Tongue (tissue), 3 donors: Measurements from ENCODE around the gene INHBC. TPM values are rescaled to one million over a fixed set of nuclear protein-coding genes. Genes with fewer than 3 reads are reported as not detected.
"Not testable (repeated sequence)": the region's sequence is repeated elsewhere in the genome, so short reads cannot be mapped to it uniquely, and the experiment has no call there.

Source experiments
- DNase-seq: peaks from one replicate; pipeline ENCODE4 v3.0.0-alpha.2; 2015
- small RNA-seq: library from RNA; depleted of rRNA; stranded (forward); fragments of <200 nt; gene quantifications from one replicate; pipeline ENCODE3, GENCODE V24; 2014; ENCODE audit warnings: low replicate concordance
- total RNA-seq: library from RNA; depleted of rRNA; stranded (reverse); fragments of >200 nt; gene quantifications from one replicate; pipeline ENCODE4 v1.2.3, GENCODE V29; 2014

Gene INHBC
- total RNA-seq, 1 donor from 2014 or later, result not detected

DNA sequence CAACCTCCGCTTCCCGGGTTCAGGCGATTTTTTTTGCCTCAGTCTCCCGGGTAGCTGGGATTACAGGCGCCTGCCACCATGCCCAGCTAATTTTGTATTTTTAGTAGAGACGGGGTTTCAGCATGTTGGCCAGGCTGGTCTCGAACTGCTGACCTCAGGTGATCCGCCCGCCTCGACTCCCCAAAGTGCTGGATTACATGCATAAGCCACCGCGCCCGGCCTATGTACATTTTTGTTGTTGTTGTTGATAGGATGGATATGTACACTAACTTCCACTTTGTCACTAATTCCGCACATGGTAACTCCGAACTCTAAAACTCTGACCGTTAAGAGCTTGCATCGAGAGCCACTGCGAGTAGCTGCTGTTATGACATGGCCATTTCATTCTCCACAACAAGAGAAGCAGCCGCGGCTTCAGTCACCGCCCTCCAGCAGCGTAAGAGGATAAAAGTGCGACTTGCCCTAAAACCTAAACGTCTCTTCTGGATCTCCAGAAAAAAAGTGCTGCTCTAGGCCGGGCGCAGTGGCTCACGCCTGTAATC lies 52.5 kb downstream of the INHBC start:
- peak; percentile 8 for DNase-seq

DNA sequence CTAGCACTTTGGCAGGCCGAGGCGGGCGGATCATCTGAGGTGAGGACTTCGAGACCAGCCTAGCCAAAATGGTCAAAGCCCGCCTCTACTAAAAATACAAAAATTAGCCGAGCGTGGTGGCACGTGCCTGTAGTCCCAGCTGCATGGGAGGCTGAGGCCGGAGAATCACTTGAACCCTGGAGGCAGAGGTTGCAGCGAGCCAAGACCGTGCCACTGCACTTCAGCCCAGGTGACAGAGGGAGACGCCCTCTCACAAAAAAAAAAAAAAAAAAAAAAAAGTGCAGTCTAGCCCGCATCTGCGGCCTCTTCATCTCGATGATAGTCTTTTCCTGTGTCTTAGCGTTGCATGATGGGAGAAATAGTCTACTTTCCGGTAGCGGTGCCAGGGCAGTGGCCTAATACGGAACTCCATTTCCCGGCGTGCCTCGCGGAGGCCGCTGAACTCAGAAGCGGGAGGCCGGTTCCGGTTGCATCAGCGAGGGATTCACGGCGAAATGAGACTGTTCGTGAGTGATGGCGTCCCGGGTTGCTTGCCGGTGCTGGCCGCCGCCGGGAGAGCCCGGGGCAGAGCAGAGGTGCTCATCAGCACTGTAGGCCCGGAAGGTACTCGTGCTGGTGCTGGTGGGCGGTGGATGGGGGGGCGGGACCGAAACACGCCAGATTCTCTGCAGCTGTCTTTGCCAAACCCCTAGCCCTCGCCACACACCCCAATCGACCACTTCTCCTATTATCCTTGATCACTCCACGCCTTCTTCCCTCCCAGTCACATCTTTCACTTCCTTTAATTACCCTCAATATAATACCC lies 53.2 kb downstream of the INHBC start, which contains the start of gene MARS1:
Gene MARS1, plus strand, starts transcription at position 472 of the 805 bp plus-strand sequence. Its CDS starts 23 bp downstream, at position 495.
- DNase-seq, result peak; percentile 99

DNA sequence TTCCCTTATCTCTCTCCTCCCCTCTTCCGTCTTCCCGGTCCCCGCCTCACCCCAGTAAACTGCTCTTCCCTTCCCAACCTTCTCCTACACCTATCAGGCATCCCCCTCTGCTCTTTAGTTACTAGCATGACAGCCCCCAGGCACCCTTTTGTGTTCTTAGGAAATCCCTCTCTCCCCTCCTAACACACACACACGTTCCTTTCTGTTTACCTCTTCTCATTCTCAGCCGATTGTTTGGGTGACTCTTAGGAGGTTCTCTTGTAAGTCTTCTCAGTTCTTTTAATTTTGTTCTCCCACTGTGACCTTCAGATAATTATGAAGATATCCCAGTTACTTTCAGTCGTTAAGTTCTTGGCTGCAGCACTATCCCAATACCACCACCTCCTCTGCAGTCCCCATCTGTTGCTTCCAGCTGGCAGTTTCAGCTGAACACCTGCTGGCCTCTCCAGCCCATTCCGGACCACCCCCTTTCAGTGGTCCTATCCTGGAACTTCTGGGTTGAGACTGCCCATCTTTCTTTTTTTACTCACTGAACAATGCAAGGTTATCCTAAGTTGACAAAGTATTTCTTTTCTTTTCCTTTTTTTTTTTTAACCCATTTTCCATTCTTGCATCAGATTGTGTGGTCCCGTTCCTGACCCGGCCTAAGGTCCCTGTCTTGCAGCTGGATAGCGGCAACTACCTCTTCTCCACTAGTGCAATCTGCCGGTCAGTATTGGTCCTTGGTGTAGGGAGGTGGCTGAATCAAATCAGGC lies 54.0 kb downstream of the INHBC start:
- peak; percentile 25 for DNase-seq

DNA sequence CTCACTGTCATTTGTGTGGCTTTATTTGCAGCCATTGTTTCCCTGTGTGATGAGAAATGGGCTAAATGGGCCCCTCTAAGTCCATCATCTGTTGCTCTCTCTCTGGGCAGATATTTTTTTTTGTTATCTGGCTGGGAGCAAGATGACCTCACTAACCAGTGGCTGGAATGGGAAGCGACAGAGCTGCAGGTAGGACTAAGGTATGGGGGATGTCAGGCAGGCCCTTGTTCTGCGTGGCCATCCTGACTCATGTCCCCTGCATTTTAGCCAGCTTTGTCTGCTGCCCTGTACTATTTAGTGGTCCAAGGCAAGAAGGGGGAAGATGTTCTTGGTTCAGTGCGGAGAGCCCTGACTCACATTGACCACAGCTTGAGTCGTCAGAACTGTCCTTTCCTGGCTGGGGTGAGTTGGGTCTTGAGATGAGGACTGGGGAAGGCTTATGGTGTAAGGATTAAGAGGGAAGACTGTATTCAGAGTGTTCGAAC lies 54.6 kb downstream of the INHBC start:
- no peak for DNase-seq

DNA sequence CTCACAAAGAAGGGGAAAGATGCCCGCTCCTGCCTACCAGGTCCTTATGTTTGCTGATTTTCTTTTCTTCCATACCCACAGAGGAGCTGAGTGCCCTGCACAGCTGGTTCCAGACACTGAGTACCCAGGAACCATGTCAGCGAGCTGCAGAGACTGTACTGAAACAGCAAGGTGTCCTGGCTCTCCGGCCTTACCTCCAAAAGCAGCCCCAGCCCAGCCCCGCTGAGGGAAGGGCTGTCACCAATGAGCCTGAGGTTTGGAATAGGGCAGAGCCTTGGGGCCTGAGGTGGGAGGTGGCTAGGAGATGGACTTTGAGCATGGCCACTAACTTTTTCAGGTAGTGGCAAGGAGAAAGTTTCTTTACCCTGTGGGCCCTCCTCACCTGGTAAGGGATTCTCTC lies 55.5 kb downstream of the INHBC start:
- DNase-seq, result no peak

DNA sequence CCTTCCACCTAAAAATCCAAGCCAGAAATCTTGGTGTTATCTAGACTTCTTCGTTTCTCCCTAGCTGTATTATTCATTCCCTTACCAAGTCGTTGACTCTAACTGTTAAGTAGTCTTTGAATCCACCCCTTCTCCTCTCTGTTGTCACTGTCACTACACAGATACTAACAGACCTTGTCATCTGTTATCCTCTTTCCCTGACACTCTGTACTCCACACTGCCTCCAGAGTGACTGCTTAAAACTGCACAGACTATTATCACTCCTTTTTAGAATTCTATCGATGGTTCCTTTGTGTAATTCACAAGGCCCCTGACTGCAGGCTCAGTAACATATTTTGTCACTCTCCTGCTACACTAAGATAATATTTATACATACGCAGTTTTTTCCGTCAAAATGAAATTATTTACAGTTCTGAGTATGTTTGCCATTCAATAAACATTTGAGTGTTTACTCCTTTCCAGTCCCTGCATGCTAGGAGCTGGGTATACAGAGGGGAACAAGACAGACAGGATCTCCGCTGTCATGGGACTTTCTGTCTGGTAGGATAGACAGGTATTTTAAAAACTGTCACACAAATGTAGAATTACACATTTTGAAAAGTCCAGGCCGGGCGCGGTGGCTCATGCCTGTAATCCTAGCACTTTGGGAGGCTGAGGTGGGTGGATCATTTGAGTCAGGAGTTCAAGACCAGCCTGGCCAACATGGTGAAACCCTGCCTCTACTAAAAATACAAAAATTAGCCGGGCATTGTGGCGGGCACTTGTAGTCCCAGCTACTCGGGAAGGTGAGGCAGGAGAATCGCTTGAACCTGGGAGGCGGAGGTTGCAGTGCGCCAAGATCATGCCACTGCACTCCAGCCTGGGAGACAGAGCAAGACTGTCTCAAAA lies 57.1 kb downstream of the INHBC start:
- DNase-seq, result no peak

DNA sequence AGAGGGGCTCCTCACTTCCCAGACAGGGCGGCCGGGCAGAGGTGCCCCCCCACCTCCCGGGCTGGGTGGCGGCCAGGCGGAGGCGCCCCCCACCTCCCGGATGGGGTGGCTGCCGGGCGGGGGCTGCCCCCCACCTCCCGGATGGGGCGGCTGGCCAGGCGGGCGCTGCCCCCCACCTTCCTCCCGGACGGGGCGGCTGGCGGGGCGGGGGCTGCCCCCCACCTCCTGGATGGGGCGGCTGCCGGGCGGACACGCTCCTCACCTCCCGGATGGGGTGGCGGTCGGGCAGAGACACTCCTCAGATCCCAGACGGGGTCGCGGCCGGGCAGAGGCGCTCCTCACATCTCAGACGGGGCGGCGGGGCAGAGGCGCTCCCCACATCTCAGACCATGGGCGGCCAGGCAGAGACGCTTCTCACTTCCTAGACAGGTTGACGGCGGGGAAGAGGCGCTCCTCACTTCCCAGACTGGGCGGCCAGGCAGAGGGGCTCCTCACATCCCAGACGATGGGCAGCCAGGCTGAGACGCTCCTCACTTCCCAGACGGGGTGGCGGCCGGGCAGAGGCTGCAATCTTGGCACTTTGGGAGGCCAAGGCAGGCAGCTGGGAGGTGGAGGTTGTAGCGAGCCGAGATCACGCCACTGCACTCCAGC lies 60.6 kb downstream of the INHBC start:
- not testable (repeated sequence) for DNase-seq

DNA sequence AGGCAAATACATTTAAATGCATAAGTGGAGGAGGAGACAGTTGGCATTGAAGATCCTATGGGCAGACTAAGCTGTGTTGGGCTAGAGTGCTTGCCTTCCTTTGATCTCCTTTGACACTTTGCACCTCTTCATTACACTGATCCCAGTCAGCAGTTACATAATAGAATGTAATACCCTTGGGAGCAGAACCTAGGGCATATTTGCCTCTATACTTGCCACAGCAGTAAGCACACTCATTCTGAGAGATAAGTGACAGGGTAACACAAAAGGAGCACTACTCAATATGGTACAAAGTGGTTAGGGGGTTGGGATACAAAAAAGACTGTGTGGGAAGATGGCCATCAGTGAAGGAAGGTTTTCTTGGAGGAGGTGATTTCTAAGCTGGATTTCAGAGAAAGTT lies 62.2 kb downstream of the INHBC start:
- DNase-seq, result no peak

DNA sequence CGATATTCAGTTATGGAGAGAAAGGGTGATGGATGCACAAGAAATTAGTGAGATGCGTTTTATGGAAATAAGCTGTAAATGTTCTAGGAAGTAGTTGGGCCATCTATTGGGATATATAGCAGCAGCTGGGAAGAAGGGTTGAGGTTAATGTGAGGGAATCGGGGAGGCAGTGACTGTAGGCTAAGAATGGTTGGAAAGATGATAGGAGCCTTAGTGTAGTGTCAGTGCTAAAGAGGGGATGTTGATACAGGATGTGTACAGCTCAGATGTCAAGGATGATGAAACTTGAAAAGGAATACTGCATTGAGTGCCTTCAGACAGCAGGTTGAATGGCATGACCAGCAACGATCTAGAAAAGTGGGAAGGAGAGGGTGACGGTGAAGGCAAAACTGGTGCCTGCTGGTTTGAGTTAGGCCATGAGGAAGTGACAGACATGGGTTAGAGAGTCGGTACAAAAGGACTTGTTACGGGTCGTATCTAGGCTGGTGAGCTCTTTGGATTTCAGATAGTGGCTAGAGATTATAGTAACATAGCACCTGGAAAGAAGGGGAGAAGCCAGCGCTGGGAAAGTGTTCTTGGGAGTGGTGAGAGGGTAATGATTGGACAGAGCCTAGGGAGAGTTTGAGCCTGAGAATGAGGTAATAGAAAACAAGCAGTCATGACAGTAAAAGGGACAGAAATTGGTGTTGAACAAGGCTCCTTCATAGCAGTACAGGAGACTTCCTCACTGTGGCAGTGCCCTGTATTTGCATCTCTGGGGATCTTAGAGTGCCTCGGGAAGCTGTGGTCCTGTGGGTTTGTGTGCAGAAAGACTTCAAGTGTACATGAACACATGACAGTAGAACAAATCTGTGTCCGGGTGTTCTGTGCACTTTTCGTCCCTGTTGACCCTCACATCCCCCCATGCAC lies 62.9 kb downstream of the INHBC start:
- DNase-seq, result no peak

DNA sequence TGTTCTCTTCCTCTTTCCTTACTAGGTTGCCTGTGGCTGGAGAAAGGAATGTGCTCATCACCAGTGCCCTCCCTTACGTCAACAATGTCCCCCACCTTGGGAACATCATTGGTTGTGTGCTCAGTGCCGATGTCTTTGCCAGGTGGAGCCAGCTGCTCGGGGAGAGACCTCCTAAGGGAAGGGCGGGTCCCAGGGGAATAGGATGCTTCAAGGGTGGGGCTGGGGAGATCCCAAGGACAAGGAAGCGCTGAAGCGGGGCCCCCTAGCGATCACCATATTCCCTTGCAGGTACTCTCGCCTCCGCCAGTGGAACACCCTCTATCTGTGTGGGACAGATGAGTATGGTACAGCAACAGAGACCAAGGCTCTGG lies 63.5 kb downstream of the INHBC start:
- no peak for DNase-seq

DNA sequence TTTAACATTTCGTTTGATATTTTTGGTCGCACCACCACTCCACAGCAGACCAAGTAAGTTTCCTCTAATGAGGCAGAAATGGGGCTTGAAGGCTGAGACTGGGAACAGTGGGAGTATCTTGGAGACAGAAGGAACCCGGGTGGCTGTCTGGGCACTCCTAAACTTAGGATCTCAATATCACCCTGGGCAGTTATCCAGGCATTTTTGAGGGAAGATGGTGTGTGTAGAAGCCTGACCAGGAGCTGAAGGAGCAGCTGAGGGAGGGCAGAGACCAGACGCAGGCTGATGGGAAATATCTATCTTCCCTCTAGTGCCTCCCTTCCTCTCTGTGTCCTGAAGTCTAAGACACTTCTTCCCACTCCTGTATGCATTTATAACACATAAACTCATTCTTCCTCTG lies 64.0 kb downstream of the INHBC start:
- no peak for DNase-seq

DNA sequence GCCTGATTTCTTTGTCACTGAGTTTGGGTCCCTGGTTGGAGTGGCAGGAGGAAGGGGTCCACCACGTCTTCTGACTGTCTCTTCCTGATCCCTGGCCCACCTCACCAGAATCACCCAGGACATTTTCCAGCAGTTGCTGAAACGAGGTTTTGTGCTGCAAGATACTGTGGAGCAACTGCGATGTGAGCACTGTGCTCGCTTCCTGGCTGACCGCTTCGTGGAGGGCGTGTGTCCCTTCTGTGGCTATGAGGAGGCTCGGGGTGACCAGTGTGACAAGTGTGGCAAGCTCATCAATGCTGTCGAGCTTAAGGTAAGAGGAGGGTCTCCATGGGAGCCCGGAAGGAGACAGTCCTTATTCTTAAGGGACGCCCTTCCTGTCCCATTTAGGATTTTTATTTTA lies 65.6 kb downstream of the INHBC start:
- DNase-seq, result no peak

Small RNAs within 50 kb of the gene (small RNA-seq; reads per million reads assigned to genes)
- gene RNU6-879P, result not detected

Other genes with a start within 250 kb of the INHBC start
- gene NXPH4, start 218.0 kb upstream of the INHBC start, total RNA-seq, result 1.3 TPM
- 70.1 TPM for gene SHMT2, start 205.1 kb upstream of the INHBC start, total RNA-seq
- gene STAC3, start 183.6 kb upstream of the INHBC start, total RNA-seq, result 310 TPM
- 40.0 TPM for gene R3HDM2, start 3.7 kb upstream of the INHBC start, total RNA-seq
- not detected for gene INHBE, start 20.5 kb downstream of the INHBC start, total RNA-seq
- gene GLI1, start 25.0 kb downstream of the INHBC start, total RNA-seq, result 5.6 TPM
- gene ARHGAP9, start 45.1 kb downstream of the INHBC start, total RNA-seq, result 2.5 TPM
- 72.3 TPM for gene MARS1, start 53.3 kb downstream of the INHBC start, total RNA-seq
- gene DDIT3, start 85.7 kb downstream of the INHBC start, total RNA-seq, result 23.8 TPM
- 10.1 TPM for gene MBD6, start 88.0 kb downstream of the INHBC start, total RNA-seq
- gene DCTN2, start 112.4 kb downstream of the INHBC start, total RNA-seq, result 140 TPM
- 0.82 TPM for gene KIF5A, start 115.3 kb downstream of the INHBC start, total RNA-seq
- 12.6 TPM for gene PIP4K2C, start 156.4 kb downstream of the INHBC start, total RNA-seq
- 19.2 TPM for gene DTX3, start 170.0 kb downstream of the INHBC start, total RNA-seq
- 18.6 TPM for gene ARHGEF25, start 176.7 kb downstream of the INHBC start, total RNA-seq
- gene B4GALNT1, start 198.4 kb downstream of the INHBC start, total RNA-seq, result 3.3 TPM